D721Med (cell line): ENCODE data around the gene LGI1.

Source experiments
- DNase-seq: peaks from one replicate; pipeline ENCODE4 v3.0.0; 2011; ENCODE audit warnings: low spot score; ENCODE audit not compliant: insufficient read length
- FAIRE-seq: peaks from 2 replicates; lab custom pipeline; 2011; peaks lifted over from hg19 to GRCh38; lab: Jason Lieb, UNC
- TF ChIP-seq, protein P1 (sequence below): IDR thresholded peaks from 2 replicates; pipeline ENCODE4 v1.5.1; 2012; ENCODE audit warnings: mild to moderate bottlenecking, control low read depth; ENCODE audit not compliant: insufficient read depth; ENCODE audit errors: missing control alignments

Gene LGI1

DNA sequence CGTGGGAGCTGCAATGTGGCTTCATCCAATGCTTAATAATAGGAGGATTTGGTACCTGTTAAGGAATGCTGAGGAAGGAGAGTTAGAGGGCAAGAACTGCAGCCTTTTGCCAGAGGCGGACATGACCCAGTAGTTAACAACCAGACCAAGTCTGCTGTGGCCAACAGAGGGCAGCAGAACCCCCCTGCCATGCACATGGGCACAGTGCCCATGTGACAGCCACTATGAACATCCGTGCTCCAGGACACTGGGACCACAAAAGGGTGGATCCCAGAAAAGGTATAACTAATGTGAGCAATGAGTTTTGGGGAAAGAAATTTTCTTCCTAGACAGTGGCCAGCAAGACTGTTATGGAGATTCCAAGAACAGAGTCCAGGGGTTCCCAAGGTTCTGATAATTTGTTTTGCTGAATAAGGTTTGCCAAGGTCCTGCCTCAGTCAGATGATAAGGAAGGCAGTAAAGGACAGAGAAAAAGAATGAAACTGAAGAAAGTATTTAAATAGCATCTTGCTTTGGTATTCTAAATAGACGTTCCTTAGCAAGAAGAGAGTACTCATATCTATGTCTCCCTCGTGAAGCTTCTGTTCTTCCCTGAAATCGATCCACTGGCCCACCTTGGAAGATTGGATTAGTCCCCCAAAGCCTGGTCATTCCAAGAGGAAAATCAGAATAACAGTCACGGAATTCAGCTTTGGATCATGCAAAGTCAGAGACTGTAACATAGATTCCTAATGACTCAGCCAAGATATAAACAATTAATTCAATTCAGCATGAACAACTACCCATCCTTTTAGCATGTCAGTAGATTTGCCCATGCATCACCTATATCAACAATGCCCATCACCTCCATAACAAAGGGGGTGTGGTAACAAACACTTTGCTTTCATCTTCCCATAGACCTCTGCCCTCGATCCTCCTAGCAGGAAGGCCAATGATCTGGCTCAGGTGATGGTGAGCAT lies 56.0 kb downstream of the LGI1 start:
- FAIRE-seq (no peak), DNase-seq (no peak)
- TF ChIP-seq, protein P1, sequence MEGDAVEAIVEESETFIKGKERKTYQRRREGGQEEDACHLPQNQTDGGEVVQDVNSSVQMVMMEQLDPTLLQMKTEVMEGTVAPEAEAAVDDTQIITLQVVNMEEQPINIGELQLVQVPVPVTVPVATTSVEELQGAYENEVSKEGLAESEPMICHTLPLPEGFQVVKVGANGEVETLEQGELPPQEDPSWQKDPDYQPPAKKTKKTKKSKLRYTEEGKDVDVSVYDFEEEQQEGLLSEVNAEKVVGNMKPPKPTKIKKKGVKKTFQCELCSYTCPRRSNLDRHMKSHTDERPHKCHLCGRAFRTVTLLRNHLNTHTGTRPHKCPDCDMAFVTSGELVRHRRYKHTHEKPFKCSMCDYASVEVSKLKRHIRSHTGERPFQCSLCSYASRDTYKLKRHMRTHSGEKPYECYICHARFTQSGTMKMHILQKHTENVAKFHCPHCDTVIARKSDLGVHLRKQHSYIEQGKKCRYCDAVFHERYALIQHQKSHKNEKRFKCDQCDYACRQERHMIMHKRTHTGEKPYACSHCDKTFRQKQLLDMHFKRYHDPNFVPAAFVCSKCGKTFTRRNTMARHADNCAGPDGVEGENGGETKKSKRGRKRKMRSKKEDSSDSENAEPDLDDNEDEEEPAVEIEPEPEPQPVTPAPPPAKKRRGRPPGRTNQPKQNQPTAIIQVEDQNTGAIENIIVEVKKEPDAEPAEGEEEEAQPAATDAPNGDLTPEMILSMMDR, result peak; percentile 65

DNA sequence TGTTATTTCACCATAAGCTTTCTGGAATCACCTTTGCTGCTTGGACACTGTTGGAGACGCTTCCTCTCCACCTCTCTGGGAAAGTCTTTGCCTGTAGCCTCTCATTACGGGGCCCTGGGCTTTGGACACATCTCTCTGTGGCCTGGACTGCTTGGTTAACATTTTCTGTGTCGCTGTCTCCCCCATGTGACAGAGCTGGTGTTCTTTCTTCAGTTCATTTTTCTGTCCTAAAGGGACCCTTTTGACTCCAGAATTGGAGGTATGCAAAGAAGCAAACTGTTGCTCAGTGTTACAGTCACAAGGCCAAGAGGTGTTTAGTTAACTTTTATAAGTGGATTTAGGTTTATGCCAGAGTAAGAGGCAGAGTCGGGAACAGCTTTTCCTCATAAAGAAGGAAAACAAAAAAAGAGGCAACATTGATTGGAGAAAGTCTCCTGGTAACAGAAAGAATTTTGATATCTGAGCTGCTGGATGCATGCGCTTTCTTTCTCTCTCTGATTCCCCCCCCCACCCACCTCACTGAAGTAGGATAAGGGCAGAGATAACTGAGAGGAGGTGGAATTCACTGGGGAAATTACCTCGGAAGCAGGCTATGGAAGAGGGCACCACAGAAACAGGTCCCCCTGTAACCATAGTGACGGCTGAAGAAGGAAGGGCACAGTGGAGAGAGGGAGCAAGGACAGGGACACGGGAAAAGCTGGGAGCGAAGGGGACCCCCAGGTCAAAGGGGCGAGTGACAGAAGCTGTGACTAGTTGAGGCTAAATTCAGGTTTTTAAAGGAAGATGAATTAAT lies 57.8 kb downstream of the LGI1 start:
- DNase-seq (no peak), FAIRE-seq (no peak)
- TF ChIP-seq, protein P1, result peak; percentile 50

DNA sequence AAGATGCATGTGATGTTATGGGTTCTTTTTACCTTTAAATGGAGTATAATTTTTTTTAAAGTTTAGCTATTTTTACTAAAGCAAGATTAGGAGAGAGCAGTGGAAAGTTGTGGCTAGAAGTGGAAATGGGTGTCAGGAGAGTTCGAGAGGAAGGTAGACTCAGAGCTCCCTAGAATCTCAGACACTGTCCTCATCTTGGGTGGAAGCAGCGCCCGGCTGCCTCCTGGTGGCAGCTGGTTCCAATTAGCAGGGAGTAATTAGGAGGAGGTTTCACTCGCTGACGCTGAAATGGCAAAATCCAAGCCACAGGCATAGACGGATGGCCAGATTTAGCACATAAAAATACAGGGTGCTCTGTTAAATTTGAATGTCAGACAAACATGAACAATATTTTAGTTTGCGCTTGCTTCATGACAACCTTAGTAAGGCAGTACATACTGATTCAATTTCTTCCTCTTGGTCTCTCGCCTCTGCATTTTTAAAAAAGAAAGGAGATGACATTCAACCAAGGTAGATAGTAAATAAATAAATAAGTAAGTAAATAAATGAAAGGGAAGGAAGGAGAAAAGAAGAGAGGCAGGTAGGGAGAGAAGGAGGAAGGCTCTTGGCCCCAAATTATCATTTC lies 58.5 kb downstream of the LGI1 start:
- DNase-seq (no peak), FAIRE-seq (peak; percentile 60)
- TF ChIP-seq, protein P1, result peak; percentile 94

DNA sequence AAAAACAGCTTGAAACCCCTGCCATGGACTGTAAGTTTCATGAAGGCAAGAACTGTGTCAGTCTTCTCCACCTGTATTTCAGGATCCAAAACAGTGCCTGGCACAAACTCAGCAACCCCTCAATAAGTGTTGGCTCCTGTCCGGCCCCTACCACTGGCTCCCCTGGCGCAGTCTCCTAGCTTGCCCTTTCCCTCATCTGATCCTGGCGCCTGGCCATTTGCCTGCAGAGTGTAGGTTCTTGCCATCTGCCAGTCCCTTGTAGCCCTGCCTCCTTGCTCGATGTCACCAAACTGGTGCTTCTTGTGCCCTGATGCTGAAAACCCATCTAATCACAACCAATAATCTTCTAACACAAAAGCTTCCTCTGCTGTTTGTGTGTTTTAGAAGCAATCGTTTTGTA lies 60.4 kb downstream of the LGI1 start:
- FAIRE-seq, result no peak

DNA sequence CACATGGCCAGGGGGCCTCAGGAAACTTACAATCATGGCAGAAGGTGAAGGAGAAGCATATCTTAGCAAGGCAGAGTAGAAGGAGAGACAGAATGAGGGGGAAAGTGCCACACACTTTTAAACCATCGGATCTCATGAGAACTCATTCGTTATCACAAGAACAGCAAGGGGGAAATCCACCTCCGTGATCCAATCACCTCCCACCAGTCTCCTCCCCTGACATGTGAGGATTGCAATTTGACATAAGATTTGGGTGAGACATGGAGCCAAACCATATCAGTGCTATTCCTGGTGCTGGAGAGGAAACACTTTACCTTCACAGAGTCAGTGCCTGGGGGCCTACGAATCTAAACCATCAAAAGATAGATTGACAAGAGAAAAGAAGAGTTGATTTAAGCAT lies 61.8 kb downstream of the LGI1 start:
- DNase-seq, result no peak
- no peak for FAIRE-seq
- TF ChIP-seq, protein P1, result no peak

More for the DNA sequence above, 60.4 kb downstream of the LGI1 start:
- TF ChIP-seq, protein P1, result no peak
- DNase-seq, result no peak

DNA sequence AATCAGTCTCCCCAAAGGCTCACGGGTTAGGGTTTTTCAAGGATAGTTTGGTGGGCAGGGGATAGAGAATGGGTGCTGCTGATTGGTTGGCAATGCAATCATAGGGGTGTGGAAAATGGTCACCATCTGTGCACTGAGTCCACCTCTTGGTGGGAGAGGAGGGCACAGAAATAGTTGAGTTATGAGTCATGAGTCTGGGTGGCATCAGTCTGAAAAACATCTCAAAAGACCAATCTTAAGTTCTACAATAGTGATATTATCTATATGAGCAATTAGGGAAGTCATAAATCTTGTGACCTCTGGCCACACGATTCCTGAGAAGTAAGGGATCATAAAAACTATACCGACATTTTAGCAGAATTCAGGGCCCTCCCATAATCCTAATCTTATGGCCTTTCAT lies 62.7 kb downstream of the LGI1 start:
- TF ChIP-seq, protein P1, result no peak
- FAIRE-seq (no peak), DNase-seq (no peak)
